HG02798 (cell line): ENCODE measurements around the gene TNFSF13B.
"Not testable (repeated sequence)": the region's sequence is repeated elsewhere in the genome, so short reads cannot be mapped to it uniquely, and the experiment has no call there.

Experiments used
- ATAC-seq: cut with Tn5 transposase; IDR thresholded peaks from one replicate; pipeline ENCODE4 v1.9.1; 2021; ENCODE audit warnings: mild to moderate bottlenecking; ENCODE audit not compliant: unreplicated experiment, poor library complexity

Gene TNFSF13B

GRCh38 chr13:108269601-108270328 lies at the start of gene TNFSF13B:
TSS of gene TNFSF13B (plus strand) at chr13:108269718. CDS start at chr13:108269896, 178 bp downstream.
- ATAC-seq = peak; percentile 80

- no peak for ATAC-seq
Observed at GRCh38 chr13:108220041-108220440, 49.5 kb upstream of the TNFSF13B start.

GRCh38 chr13:108223687-108224503 lies 45.6 kb upstream of the TNFSF13B start:
- no peak for ATAC-seq

GRCh38 chr13:108225440-108225839 lies 44.1 kb upstream of the TNFSF13B start:
- ATAC-seq = no peak

- no peak for ATAC-seq
Observed at GRCh38 chr13:108226184-108226583, 43.3 kb upstream of the TNFSF13B start.

GRCh38 chr13:108227651-108228272 lies 41.8 kb upstream of the TNFSF13B start:
- peak; percentile 51 for ATAC-seq

GRCh38 chr13:108230377-108230776 lies 39.1 kb upstream of the TNFSF13B start:
- no peak for ATAC-seq

GRCh38 chr13:108249150-108249549 lies 20.4 kb upstream of the TNFSF13B start:
- ATAC-seq = no peak

- ATAC-seq = no peak
Observed at GRCh38 chr13:108257248-108257647, 12.3 kb upstream of the TNFSF13B start.

- ATAC-seq = no peak
Observed at GRCh38 chr13:108263621-108264355, 5.7 kb upstream of the TNFSF13B start.

- ATAC-seq = no peak
Observed at GRCh38 chr13:108266321-108266990, 3.1 kb upstream of the TNFSF13B start.

GRCh38 chr13:108267347-108267746 lies 2.2 kb upstream of the TNFSF13B start:
- no peak for ATAC-seq

GRCh38 chr13:108267855-108268254 lies 1.7 kb upstream of the TNFSF13B start:
- ATAC-seq = not testable (repeated sequence)

- peak; percentile 18 for ATAC-seq
Observed at GRCh38 chr13:108268466-108269112, 929 bp upstream of the TNFSF13B start.

- peak; percentile 11 for ATAC-seq
Observed at GRCh38 chr13:108270442-108270841, 924 bp downstream of the TNFSF13B start.

- ATAC-seq = no peak
Observed at GRCh38 chr13:108272333-108272732, 2.8 kb downstream of the TNFSF13B start.

GRCh38 chr13:108273429-108274118 lies 4.1 kb downstream of the TNFSF13B start:
- ATAC-seq = no peak

GRCh38 chr13:108274718-108275117 lies 5.2 kb downstream of the TNFSF13B start:
- no peak for ATAC-seq

- no peak for ATAC-seq
Observed at GRCh38 chr13:108276060-108276459, 6.5 kb downstream of the TNFSF13B start.
